Measurements from ENCODE around the gene CHIC2.

The CHIC2 gene

DNA sequence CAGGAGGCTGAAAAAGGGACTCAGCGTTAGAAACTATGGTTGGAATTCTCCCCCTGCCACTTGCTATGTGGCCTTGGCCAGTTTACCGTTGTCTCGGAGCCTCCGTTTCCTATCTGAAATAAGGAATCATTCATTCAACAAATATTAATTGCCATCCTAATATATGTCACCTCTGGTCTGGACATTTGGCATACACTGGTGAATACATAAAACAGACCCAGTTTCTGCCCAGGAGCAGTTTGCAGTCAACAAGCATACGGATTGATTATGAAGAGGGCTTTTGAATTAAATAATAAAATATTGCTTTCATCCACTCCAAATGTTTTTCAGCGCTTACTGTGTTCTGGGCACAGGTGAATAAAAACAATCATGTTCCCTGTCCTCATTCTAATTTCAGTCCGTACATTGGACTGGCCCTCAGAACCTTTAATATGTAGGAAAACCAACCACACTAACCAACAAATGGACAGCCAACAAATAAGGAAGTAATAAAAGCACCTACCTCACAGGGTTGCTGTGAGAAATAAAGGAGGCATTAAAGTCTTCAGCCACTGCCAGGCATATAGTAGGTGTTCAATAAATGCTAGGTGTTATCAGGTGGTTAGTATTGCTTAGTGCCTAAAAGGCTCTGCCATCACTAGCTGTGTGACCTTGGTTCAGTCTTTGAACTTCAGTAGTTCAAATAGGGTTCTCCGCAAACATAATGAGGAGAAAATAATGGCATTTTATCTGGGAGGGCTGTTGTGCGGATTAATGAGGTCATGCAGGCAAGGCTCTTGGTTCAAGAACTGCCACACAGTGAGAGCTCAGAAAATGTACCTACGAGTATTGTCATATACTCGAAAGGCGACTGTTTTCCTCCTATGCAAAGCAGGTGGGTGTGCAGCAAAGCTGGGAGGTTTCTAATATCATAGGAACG is 28.3 kb upstream of the CHIC2 start:
- no peak for DNase-seq

DNA sequence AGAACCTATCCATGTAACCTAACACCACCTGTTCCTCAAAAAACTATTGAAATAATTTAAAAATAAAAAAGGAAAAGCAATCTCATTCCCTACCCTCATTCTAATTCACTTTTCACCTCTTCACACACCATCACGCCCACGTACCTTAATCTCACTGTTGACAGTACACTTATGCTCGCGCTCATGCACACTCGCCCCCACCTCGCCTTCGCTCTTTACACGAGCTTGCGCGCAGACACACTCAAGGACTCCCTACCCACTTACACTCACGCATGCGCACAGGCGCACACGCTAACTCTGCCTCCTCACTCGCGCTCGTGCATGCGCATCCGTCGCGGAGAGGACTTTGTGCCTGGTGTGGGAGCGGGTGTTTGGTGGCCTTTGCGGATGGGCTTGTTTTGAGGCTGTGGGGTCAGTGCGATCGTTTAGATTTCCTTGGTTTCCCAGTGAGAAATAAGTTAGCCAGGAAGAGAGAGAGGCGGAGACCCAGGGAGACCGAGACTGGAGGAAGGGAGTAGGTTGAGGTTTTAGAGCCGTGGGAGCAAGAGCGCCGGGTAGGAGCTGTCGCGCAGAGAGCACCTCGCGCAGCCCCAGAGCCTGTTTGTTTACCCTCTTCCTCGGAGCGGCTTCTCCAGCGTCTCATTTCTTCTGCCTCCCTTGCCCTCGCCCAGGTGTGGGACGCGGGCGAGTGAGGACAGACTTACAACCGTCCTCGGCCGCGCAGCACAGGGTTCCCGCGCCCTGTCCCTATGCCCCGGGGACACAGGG is 27.4 kb upstream of the CHIC2 start:
- no peak for DNase-seq

DNA sequence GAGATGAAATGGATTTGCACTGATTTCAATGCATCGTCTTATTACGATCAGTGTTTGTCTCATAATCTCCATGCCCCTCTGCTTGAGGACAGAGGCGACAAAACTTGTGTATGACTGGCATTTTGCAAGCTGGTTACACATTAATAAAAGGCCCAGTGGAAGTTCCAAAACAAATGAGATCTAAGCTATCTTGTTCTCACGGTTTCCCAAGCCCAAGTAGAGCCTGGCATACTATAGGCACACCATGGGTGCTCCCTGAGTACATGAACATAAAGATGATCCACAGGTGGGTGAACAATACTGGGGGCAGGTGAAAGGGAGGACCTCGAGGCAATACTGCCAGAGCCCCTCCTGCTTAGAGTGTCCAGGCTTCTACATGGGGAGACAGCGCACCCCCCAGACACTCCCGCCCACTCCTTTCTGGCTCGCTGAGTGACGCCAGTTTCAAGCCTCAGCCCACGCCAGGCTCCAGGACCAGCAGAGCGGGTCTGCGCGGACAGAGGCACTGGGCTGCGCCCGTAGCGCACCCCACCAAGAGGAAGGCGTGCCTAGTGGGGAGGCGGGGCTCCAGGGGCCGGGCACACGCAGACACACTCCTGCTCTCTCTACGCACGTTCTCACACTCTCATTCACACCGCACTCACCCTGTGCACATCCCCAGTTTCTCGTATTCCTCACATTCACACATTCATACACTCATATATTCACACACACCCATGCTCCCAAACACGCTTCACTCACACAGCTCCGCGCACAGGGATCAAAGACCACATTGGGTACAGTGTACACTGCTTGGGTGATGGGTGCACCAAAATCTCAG is 26.6 kb upstream of the CHIC2 start:
- no peak for DNase-seq

DNA sequence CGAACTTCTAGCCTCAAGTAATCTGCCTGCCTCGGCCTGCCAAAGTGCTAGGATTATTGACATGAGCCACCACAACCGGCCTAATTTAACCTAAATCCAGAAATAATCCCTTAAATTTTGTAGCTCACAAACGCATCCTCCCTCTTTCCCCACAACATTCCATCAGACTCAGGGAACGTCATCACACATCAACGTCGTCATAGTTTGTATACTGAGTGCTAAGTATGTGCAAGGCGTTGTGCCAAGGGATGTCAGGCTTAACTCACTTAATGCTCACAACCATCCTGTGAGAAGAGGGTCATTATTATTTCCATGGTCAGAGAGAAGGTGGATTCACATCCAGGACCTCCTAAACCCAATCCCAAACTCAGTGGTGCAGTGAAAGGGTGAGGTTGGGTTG is 26.0 kb upstream of the CHIC2 start:
- no peak for DNase-seq

- no peak for DNase-seq
Observed at GRCh38 chr4:54089875-54090274, 25.5 kb upstream of the CHIC2 start.

GRCh38 chr4:54085284-54085683 is 20.9 kb upstream of the CHIC2 start:
- DNase-seq, result no peak

DNA sequence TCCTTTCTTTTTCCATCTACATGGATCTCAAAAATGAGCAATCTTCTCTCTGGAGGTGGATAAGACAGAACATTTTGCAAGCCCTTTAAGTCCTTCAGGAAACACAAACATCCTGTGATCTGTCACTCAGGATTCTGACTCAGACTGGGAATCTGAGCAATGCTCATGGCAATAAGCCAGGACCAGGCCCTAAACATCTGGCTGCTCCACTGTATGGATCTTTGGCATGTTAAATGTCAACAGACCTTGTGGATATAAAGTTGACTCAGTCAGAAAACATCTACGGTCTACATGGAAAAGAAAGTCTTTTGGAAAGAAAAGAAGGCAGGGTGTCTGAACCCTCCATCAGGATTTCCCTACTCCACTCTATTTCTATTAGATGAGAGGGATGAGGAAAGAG is 17.8 kb upstream of the CHIC2 start:
- peak; percentile 38 for DNase-seq

DNA sequence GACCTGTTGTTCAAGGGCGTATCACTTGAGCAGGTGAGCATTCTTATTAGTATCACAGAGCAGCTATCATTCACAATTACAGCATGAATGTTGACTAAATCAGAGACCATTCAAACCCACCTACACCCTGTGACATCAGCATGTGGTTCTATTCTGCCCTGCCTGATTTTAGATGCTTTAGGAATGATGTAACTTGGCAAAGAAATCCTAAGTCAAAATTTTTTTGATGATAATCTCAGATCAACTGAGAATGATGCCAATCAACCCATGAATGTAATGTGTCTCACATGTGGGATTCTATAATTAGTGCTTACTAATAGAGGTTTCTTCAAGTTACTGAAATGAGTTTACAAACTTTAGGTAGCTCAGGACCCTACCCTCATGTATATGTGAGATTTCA is 13.4 kb upstream of the CHIC2 start:
- DNase-seq, result no peak

DNA sequence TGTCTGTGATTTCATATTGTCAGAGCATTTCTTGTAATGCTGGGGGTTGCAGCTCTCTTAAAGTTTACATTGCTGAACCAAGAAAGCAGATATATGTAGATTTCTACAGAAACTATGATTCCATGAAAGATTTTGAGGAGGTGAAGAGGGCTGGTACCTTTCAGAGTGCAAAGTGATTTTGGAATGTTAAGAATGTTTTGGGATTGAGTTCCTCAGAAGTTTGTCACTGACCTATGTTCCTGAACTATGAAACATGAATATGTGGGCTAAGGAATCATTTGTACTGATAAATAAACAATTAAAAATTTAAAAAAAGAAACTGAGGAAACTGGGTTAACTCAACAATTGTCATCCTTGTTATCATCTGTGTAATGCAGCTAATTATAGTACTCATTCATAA is 12.3 kb upstream of the CHIC2 start:
- DNase-seq, result no peak

- no peak for DNase-seq
Observed at GRCh38 chr4:54074381-54074780, 10.0 kb upstream of the CHIC2 start.

- no peak for DNase-seq
Observed at GRCh38 chr4:54073271-54073880, 9.0 kb upstream of the CHIC2 start.

DNA sequence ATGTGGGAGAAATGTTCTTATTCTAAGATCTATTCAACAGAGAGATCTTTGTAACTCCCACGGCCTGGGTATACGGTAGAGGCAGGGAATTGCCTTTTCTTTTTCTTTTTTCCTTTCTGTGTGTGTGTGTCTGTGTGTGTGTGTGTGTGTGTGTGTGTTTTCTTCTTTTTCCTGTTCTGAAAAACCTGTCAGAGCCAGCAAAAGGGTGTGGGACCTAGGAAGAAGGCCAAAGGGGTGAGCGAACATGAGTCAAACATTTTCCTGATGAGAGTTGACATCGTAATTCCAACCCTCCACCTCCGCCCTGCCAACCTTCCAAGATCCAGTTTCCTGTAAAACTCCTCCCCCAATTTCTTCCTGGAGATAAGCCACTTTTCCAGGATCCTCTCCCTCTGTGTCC is 2.8 kb upstream of the CHIC2 start:
- DNase-seq, result no peak

- no peak for DNase-seq
Observed at GRCh38 chr4:54066718-54067129, 2.3 kb upstream of the CHIC2 start.

GRCh38 chr4:54066088-54066415 is 1.6 kb upstream of the CHIC2 start:
- DNase-seq, result no peak

GRCh38 chr4:54065282-54066087 is 1.1 kb upstream of the CHIC2 start:
- DNase-seq, result no peak

DNA sequence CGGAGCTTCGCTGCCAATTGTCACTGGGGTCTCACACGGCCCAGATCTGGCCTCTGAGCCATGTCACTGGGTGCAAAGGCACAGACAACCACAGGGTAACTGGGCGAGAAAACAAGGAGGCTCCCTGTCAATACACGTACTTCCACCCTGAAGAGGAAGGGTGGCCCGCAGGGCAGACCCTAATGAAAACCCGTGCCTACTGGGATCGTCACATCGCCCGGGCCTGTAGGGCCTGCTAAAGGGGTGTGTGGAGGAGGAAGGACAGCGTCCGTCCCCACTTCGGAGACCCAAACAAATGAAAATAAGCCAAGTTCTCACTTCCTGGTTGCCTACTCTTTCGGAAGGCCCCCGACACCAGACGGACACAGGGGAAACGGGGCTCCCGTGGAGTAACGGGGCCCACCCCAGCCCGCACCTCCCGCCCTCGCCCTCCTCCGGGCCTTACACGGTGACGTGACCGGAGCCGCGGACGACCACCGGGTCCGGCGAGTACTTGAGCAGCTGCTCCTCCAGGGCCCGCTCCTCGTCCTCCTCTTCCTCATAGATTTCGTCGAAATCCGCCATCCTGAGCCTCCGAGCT is 578 bp downstream of the CHIC2 start:
- no peak for DNase-seq

GRCh38 chr4:54063229-54063628 is 1.2 kb downstream of the CHIC2 start:
- no peak for DNase-seq

- no peak for DNase-seq
Observed at GRCh38 chr4:54062392-54062791, 2.0 kb downstream of the CHIC2 start.

DNA sequence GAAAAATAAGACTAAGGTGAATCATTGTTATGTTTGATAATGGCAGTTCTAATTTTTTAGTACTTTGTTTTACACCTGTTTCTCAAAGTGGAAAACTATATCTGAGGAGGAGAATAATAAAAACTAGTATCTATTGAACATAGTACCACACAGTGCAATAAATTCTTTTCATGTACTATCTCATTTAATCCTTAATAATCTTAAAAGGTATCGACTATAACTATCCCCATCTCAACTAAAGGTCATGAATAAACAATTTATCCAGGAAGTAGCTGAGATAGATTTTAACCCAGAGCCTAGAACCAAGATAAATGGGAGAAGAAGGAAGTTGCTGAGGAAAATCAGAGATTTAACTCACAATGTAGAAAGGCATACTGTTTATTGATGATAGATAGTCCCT is 2.5 kb downstream of the CHIC2 start:
- no peak for DNase-seq

DNA sequence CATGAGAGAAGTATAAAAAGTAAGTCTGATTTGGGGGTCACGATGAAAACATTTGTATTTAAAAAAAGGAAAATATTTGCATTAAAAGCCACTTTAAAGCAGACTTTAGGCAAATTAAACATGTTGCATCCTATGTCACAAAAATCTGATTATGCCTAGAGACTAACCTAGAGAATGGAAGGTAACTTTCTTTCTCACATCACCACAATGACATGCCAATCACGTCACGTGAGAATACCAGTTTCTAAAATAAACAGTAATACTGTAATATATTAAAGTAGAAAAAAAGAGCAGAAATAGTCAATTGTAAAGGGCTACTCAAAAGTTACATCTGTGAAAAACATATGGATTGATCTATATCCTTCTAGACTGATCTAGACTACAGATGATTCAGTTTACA is 3.3 kb downstream of the CHIC2 start:
- DNase-seq, result no peak

DNA sequence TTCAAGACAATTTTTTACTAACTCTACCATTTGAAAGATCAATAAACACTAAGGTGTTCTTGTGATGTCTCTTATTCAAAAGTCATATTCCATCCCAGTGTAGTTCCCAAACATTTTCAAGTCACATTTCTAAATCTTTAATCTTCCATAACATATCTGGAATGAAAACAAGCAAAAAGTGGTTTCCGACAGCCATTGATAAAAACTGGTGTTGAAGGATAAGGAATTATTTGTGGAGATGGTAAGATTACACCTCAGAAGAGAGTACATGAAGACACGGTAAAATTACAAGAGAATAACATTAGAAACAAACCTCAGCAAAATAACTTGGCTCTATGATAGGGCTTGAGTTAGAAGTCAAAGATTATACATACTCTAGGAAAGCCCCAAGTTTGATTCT is 4.3 kb downstream of the CHIC2 start:
- DNase-seq, result no peak

GRCh38 chr4:54058171-54058570 is 6.2 kb downstream of the CHIC2 start:
- DNase-seq, result no peak

Data from NCI-H1694 (cell line).